HG03469 (cell line): ENCODE results near the gene MYH16.
"Not testable (repeated sequence)": the region's sequence is repeated elsewhere in the genome, so short reads cannot be mapped to it uniquely, and the experiment has no call there.

Experiments used
- ATAC-seq: cut with Tn5 transposase; IDR thresholded peaks from one replicate; pipeline ENCODE4 v1.9.1; 2021; ENCODE audit warnings: mild to moderate bottlenecking, moderate library complexity, moderate number of reproducible peaks; ENCODE audit not compliant: unreplicated experiment

The MYH16 gene

GRCh38 chr7:99272476-99273045 lies at the start of gene MYH16:
TSS of gene MYH16 (plus strand) at chr7:99272839.
- ATAC-seq, result no peak

- ATAC-seq, result not testable (repeated sequence)
Measured at GRCh38 chr7:99224263-99224898, 48.3 kb upstream of the MYH16 start.

GRCh38 chr7:99224899-99225265 lies 47.8 kb upstream of the MYH16 start:
- ATAC-seq, result no peak

GRCh38 chr7:99229234-99229633 lies 43.4 kb upstream of the MYH16 start:
- ATAC-seq, result no peak

GRCh38 chr7:99232082-99232770 lies 40.4 kb upstream of the MYH16 start:
- no peak for ATAC-seq

GRCh38 chr7:99232955-99233354 lies 39.7 kb upstream of the MYH16 start:
- not testable (repeated sequence) for ATAC-seq

- ATAC-seq, result no peak
Measured at GRCh38 chr7:99234185-99234584, 38.5 kb upstream of the MYH16 start.

GRCh38 chr7:99235925-99236324 lies 36.7 kb upstream of the MYH16 start:
- no peak for ATAC-seq

- not testable (repeated sequence) for ATAC-seq
Measured at GRCh38 chr7:99237876-99238275, 34.8 kb upstream of the MYH16 start.

GRCh38 chr7:99238558-99239341 lies 33.9 kb upstream of the MYH16 start:
- no peak for ATAC-seq

GRCh38 chr7:99242682-99243081 lies 30.0 kb upstream of the MYH16 start:
- ATAC-seq, result no peak

- ATAC-seq, result no peak
Measured at GRCh38 chr7:99243751-99244337, 28.8 kb upstream of the MYH16 start.

GRCh38 chr7:99244939-99245338 lies 27.7 kb upstream of the MYH16 start:
- ATAC-seq, result no peak

GRCh38 chr7:99248391-99249095 lies 24.1 kb upstream of the MYH16 start:
- ATAC-seq, result no peak

GRCh38 chr7:99249985-99250575 lies 22.6 kb upstream of the MYH16 start:
- no peak for ATAC-seq

- ATAC-seq, result no peak
Measured at GRCh38 chr7:99252166-99252895, 20.3 kb upstream of the MYH16 start.

- no peak for ATAC-seq
Measured at GRCh38 chr7:99253369-99253768, 19.3 kb upstream of the MYH16 start.

- ATAC-seq, result no peak
Measured at GRCh38 chr7:99254390-99254789, 18.2 kb upstream of the MYH16 start.

- no peak for ATAC-seq
Measured at GRCh38 chr7:99255463-99255862, 17.2 kb upstream of the MYH16 start.
